HG03439 (cell line): ENCODE results near the gene SNAP25.

Experiments
- ATAC-seq: cut with Tn5 transposase; IDR thresholded peaks from one replicate; pipeline ENCODE4 v1.9.1; 2021; ENCODE audit warnings: mild to moderate bottlenecking, moderate library complexity; ENCODE audit not compliant: unreplicated experiment

Gene SNAP25

GRCh38 chr20:10300582-10301446 is 82.2 kb downstream of the SNAP25 start:
- ATAC-seq = no peak

DNA sequence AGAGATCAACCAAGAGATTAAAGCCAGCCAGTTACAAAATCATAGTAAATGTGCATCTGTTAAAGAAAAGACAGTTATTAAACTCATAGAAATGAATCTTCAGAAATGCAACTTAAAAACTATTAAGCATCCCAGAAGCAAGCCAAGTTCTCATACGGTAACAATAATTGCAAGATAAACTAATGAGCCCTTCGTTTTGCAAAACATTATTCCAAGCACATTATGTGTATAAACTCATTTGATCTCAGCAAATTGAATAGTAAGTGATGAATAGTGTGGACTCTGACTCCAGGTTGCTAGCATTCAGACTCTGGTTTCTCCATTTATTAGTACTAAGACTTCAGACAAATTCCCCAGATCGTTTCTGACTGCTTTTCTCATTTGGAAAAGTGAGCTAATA is 85.2 kb downstream of the SNAP25 start:
- ATAC-seq = no peak

- ATAC-seq = no peak
Observed at GRCh38 chr20:10304471-10305046, 85.9 kb downstream of the SNAP25 start.

DNA sequence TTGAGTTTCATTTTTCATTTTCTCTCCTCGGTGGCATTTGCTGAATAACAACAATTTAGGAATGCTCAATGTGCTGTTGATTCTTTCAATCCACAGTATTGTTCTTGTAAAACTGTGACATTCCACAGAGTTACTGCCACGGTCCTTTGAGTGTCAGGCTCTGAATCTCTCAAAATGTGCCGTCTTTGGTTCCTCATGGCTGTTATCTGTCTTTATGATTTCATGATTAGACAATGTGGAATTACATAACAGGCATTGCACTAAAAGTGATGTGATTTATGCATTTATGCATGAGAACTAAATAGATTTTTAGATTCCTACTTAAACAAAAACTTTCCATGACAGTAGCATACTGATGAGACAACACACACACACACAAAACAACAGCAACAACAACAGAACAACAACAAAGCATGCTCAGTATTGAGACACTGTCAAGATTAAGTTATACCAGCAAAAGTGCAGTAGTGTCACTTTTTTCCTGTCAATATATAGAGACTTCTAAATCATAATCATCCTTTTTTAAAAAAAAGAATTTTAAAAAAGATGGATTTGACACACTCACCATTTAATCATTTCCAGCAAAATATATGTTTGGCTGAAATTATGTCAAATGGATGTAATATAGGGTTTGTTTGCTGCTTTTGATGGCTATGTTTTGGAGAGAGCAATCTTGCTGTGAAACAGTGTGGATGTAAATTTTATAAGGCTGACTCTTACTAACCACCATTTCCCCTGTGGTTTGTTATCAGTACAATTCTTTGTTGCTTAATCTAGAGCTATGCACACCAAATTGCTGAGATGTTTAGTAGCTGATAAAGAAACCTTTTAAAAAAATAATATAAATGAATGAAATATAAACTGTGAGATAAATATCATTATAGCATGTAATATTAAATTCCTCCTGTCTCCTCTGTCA is 88.1 kb downstream of the SNAP25 start:
- no peak for ATAC-seq

DNA sequence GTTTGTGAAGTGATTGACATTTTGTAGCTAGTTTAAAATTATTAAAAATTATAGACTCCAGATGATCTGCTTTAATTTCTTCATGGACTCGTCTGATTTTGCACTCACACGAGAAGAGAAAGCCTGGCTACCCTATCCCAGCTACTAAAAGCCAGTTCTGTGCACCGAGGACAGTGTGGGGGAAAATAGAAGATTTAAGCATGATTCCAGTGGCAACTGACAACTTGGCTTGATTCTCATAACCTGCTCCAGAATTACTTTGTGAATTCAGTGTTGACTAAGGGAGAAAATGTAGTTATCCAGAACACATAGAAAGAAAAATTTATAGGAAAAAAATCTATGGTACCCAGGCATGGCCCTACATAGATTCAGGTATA is 88.7 kb downstream of the SNAP25 start:
- no peak for ATAC-seq

- no peak for ATAC-seq
Observed at GRCh38 chr20:10308652-10309051, 90.0 kb downstream of the SNAP25 start.

DNA sequence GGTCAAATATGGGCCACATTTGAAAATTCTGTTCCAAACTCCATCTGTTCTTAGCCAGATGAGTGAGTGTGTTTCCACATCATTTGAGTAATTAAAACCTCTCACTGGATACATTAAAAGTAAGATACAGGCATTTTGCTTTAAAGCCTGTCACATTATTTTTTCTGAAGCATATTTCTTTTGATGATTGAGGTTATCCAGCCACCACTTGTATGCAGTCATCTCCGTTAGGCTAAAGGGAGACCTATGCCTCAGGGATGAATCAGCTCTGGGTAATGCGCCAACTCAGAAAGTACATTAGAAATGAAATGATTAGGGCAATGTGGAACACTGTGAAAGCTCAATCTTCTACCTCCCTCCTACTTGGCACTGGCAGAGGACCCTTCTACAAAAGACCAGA is 90.7 kb downstream of the SNAP25 start:
- no peak for ATAC-seq

- ATAC-seq = no peak
Observed at GRCh38 chr20:10312111-10312510, 93.5 kb downstream of the SNAP25 start.

- ATAC-seq = no peak
Observed at GRCh38 chr20:10313215-10313614, 94.6 kb downstream of the SNAP25 start.

DNA sequence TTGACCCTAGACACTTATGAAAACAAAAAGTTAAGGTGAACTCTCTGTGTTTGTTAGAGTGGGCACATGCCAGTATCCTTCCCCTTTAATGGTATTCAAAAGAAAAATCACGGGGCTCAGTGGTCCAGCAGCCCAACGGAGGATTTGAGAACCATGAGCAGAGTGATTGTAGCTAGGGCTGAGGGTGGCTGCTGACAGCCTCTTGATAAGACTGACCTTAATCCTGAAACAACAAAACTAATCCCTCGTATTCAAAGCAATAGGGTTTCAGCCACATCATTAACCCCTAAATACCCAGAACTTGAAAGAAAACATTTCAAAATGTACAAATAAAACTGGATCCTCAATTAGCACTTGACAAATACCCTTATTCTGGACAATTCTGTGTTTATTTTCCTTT is 95.1 kb downstream of the SNAP25 start:
- ATAC-seq = no peak

- ATAC-seq = no peak
Observed at GRCh38 chr20:10314198-10314597, 95.6 kb downstream of the SNAP25 start.

DNA sequence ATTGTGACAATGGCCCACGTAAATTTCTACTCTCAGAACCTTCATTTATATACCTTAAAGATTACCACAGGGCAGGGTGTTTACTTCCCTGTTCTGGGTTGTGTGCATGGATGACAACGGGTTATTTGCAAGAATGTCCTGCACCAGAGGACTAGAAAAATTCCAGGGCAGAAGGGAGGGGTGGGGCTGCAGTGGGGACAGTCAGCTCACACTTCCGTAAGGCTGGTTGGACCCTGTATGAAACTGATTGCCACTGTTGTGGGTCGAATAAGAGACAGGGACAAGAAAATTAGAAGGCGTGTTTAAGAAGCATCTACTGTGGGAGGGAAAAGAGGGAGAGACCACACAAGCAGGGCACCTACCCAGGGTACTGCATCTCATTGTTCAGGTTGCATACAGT is 96.5 kb downstream of the SNAP25 start:
- ATAC-seq = no peak

GRCh38 chr20:10316582-10316981 is 98.0 kb downstream of the SNAP25 start:
- no peak for ATAC-seq

- no peak for ATAC-seq
Observed at GRCh38 chr20:10318291-10319024, 99.8 kb downstream of the SNAP25 start.

- ATAC-seq = no peak
Observed at GRCh38 chr20:10319855-10320254, 101.2 kb downstream of the SNAP25 start.

GRCh38 chr20:10321138-10321717 is 102.6 kb downstream of the SNAP25 start:
- no peak for ATAC-seq

DNA sequence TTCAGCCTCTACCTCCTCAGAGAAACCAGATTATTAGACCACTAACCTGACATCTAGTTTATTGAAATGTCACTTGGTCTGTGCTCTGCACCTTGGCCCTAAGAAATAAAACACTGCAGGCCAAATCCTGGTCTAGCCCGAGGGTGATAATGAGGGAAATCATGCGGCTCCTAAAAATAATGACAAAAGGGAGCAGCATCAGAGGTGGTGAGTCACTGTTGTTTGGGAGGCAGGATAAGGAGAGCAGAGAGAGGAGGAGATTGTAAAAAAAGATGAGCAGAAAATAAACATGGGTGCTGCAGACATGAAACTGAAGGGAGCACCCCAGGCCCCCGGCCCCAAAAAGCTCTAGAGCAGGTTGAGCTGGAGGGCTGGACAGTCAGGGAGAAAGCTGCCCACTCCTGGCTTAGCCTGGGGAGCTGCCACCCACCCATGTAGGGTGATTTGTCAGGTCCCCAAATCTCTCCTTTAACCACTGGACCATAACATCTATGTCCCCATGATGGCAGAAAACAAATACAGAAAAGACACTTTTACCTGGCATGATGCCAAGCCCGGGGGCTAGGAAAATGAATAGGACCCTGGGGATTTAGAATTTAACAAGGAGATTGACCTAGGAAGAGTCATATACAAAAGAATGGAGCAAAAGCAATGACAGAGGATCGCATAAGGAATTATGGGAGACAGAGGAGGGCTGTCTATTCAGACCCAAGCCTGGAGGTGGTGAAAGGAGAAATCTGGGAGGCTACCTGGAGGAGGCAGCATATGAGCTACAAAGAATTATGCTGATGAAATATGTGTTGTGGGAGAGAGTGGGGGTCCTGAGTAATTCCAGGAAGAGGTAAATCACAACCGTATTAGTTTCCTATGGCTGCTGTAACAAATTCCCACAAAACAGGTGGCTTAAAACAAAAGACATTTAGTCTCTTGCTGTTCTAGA is 103.7 kb downstream of the SNAP25 start:
- no peak for ATAC-seq

DNA sequence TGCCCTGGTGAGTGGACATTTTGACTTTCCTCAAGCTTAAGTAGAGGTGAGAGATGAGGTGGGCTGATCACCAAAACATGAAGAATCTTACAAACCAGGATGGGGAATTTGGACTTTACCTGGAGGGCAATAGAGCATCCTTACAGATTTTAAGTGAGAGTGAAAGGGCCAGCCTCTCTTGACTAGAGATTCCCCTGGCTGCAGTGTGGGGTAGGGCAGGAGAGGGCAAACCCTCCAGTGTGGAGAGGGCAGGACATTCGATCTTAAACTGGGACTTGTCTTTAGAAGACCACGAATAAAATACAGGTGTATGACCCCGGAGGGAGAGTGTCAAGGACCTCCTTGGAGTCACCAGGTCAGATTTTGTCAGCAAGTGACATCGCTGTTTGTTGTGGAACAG is 105.1 kb downstream of the SNAP25 start:
- ATAC-seq = no peak

DNA sequence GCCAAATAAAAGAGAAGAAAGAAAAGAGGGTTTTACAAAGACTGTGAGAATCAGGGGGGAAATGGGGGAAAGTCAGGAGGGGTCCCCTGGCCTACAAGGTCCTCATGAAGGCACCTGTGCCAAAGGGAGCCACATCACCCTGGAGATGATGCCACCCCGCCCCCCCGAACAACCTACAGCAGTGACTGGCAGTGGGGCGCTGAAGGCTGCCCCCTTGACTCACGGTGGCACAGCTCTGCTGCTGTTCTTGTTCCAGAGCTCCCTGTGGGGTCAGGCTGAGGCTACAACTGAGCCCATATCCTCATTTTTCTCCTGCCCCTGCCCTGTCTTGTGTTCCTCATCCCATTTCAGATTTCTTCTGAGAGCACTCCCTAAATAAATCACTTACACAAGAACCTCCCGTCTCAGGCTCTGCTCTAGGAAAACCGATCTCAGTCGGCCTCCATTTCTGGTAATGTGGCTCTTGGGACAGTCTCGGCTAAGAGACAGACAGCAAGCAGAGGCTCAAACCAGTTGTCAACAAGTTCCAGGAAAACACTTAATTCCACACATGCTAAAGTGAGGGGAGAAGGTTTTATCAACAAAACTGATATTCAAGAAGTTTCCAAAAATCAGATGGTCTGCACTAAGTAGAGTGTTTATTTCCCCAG is 105.7 kb downstream of the SNAP25 start:
- no peak for ATAC-seq
